HepG2 (cell line): Measurements from ENCODE around the gene IFI27. TPM values are rescaled to one million over a fixed set of nuclear protein-coding genes. Genes with fewer than 3 reads are reported as not detected.

Experiments used
- ARID3A ChIP-seq: IDR thresholded peaks from 2 replicates; pipeline ENCODE4 v1.6.1; 2012; ENCODE audit warnings: low read depth, low read length, improper control_type of control experiment
- CBX1 ChIP-seq: IDR thresholded peaks from one replicate; pipeline ENCODE4 v1.6.1; 2016; ENCODE audit warnings: antibody characterized with exemption, low read depth
- CBX2 ChIP-seq, 2 experiments: fragments of 200-600 bp in 1 of 2; sonication (generic); formaldehyde crosslinking in 1 of 2; IDR thresholded peaks; 2 replicates each; pipeline versions ENCODE4 v1.7.0 to v1.8.1; 2018 to 2022; ENCODE audit warnings: low read depth in 2 of 2, low read length in 1 of 2, mild to moderate bottlenecking in 1 of 2, missing genetic modification reagents in 1 of 2
- EEA1 ChIP-seq: sonication (generic); formaldehyde crosslinking; IDR thresholded peaks from 2 replicates; pipeline ENCODE4 v1.5.1; 2020; ENCODE audit warnings: mild to moderate bottlenecking, missing genetic modification reagents, borderline replicate concordance
- NCOA5 ChIP-seq: sonication (generic); formaldehyde crosslinking; IDR thresholded peaks from 2 replicates; pipeline ENCODE4 v1.4.0; 2020; ENCODE audit warnings: missing genetic modification reagents
- STAG1 ChIP-seq: sonication (generic); formaldehyde crosslinking; IDR thresholded peaks from 2 replicates; pipeline ENCODE4 v1.4.0; 2020; ENCODE audit warnings: missing genetic modification reagents
- TCF7 ChIP-seq: sonication (generic); IDR thresholded peaks from 2 replicates; pipeline ENCODE4 v1.6.1; 2016; ENCODE audit warnings: antibody characterized with exemption, low read depth
- THAP11 ChIP-seq: IDR thresholded peaks from 2 replicates; pipeline ENCODE4 v1.6.1; 2016; ENCODE audit warnings: missing biosample characterization, missing genetic modification reagents
- TRAFD1 ChIP-seq: sonication (generic); formaldehyde crosslinking; IDR thresholded peaks from 2 replicates; pipeline ENCODE4 v1.5.1; 2020; ENCODE audit warnings: missing genetic modification reagents, mild to moderate bottlenecking, borderline replicate concordance
- ZMYM3 ChIP-seq: sonication (generic); formaldehyde crosslinking; IDR thresholded peaks from 2 replicates; pipeline ENCODE4 v1.5.1; 2020; ENCODE audit warnings: mild to moderate bottlenecking, missing genetic modification reagents
- ZNF20 ChIP-seq: sonication (generic); formaldehyde crosslinking; IDR thresholded peaks from 2 replicates; pipeline ENCODE4 v1.4.0; 2020; ENCODE audit warnings: mild to moderate bottlenecking, moderate library complexity, missing genetic modification reagents
- ZNF256 ChIP-seq: sonication (generic); formaldehyde crosslinking; conservative IDR thresholded peaks from 2 replicates; pipeline ENCODE4 v1.4.0; 2020; ENCODE audit warnings: missing genetic modification reagents
- ZNF362 ChIP-seq: sonication (generic); formaldehyde crosslinking; IDR thresholded peaks from 2 replicates; pipeline ENCODE4 v1.4.0; 2020; ENCODE audit warnings: missing genetic modification reagents, mild to moderate bottlenecking, borderline replicate concordance
- ZNF441 ChIP-seq: sonication (generic); formaldehyde crosslinking; IDR thresholded peaks from 2 replicates; pipeline ENCODE4 v1.7.0; 2021; ENCODE audit warnings: missing genetic modification reagents, borderline replicate concordance
- ZNF510 ChIP-seq: sonication (generic); formaldehyde crosslinking; IDR thresholded peaks from 2 replicates; pipeline ENCODE4 v1.4.0; 2020; ENCODE audit warnings: low read depth, mild to moderate bottlenecking, missing genetic modification reagents
- ZNF576 ChIP-seq: sonication (generic); formaldehyde crosslinking; IDR thresholded peaks from 2 replicates; pipeline ENCODE4 v1.4.0; 2020; ENCODE audit warnings: mild to moderate bottlenecking, missing genetic modification reagents
- ZNF768 ChIP-seq: sonication (generic); formaldehyde crosslinking; IDR thresholded peaks from 2 replicates; pipeline ENCODE4 v1.4.0; 2020; ENCODE audit warnings: missing genetic modification reagents
- polyA plus RNA-seq, 8 experiments: library from polyadenylated mRNA; depleted of rRNA in 3 of 8; stranded (reverse) in 7 of 8; unstranded in 1 of 8; fragments of >200 nt; fragmentation: Illumina TruSeq in 4 of 8; extraction: Trizol in 4 of 8; gene quantifications; 2 replicates each; pipeline versions ENCODE4 v1.2.1 to v1.2.3, GENCODE V29; 2011 to 2016; ENCODE audit warnings: low read depth in 4 of 8, missing spikeins in 1 of 8, mixed read lengths in 1 of 8; ENCODE audit not compliant: insufficient read depth in 1 of 8
- total RNA-seq, 5 experiments: library from RNA; depleted of rRNA; stranded (reverse); fragments of >200 nt; fragmentation: Illumina TruSeq; extraction: Trizol; gene quantifications; 2 replicates each; pipeline ENCODE4 v1.2.3, GENCODE V29; 2016; ENCODE audit warnings: low read depth in 1 of 5

The IFI27 gene
- total and polyA plus RNA-seq, 2 of the 13 experiments (the other 11 are each of a cell fraction or from before 2014, with no cell fraction given) = 1.2 to 1.7 TPM

GRCh38 chr14:94080621-94081385, 29.7 kb upstream of the IFI27 start, which contains the start of the genes DDX24 and IFI27L1 (continued):
- TF ChIP-seq EEA1 (CRISPR knock-in tag) = peak; percentile 70; the same call in 1 of the 2 replicates
- TF ChIP-seq CBX1 = peak; percentile 24
- 0 out of 2 replicates have a peak, but pooled peaks have one; percentile 9 for TF ChIP-seq ZNF441 (CRISPR knock-in tag)
- TF ChIP-seq STAG1 (CRISPR knock-in tag) = no peak
- peak; percentile 92; the same call in 1 of the 2 replicates for TF ChIP-seq TRAFD1
- peak; percentile 80 for TF ChIP-seq THAP11
- no peak for TF ChIP-seq ARID3A
- TF ChIP-seq ZNF362 (CRISPR knock-in tag) = no peak
- TF ChIP-seq TCF7 = no peak
- TF ChIP-seq NCOA5 (CRISPR knock-in tag) = no peak
- TF ChIP-seq ZNF20 (CRISPR knock-in tag) = no peak
- 0 out of 2 replicates have a peak, but pooled peaks have one; percentile 46 for TF ChIP-seq ZNF768 (CRISPR knock-in tag)
- no peak for TF ChIP-seq ZNF256
- TF ChIP-seq ZNF576 = no peak
- TF ChIP-seq ZNF510 (CRISPR knock-in tag) = no peak
- TF ChIP-seq CBX2 (IDR thresholded peaks at IDR 0.05; ENCODE audit: low read depth, low read length) = no peak
- no peak for TF ChIP-seq CBX2 (CRISPR knock-in tag; IDR thresholded peaks at IDR 0.05; ENCODE audit: low read depth)
- no peak for TF ChIP-seq ZMYM3 (CRISPR knock-in tag)
